ENCODE results near the gene FHAD1. TPM values are rescaled to one million over a fixed set of nuclear protein-coding genes. Genes with fewer than 3 reads are reported as not detected.
A peak's percentile ranks its signal among the peaks of the same experiment; 100 is the strongest.

FHAD1 gene
- total RNA-seq, 1 donor from 2014 or later: 0.99 TPM

DNA sequence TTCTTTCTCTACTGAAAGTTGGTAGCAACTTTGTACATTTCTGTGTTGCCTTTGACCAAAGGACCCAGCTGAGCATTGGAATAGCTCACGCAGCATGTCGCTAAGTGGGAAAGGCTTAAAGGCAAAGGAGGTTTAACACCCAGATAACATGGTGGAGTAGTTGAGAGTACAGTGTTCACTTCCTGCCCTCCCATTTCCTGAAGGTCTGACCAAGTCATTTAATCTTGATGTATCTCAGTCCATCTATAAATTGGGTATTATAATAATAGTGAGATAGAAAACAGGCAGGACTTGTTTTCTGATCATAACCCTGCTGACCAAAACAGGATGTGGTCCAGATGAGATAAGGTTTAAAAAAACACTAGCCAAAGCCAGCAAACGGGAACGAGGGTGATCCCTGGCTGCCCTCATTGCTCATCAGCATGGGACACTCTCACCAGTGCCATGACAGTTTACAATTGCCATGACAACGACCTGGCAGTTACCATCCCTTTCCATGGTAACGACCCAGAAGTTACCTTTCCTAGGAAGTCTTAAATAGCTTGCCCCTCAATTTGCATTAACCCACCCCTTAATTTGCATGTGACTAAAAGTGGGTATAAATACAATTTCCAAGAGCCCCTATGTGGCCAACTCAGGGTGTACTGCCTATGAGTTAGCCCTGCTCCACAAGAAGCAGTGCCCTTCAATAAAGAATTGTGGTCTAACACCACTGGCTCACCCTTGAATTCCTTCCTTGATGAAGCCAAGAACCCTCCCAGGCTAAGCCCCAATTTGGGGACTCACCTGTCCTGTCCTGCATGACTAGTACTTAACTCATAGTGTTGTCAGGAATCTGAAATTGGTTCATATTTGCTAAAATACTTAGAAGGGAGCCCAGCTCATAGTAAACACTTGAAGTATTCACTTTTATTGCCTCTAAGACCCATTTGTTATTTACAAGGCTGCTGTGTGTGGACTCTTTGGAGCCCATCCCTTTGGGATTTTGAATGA, 28.4 kb upstream of the FHAD1 start:
- peak; percentile 19 for DNase-seq (ENCODE audit: low read depth)

DNA sequence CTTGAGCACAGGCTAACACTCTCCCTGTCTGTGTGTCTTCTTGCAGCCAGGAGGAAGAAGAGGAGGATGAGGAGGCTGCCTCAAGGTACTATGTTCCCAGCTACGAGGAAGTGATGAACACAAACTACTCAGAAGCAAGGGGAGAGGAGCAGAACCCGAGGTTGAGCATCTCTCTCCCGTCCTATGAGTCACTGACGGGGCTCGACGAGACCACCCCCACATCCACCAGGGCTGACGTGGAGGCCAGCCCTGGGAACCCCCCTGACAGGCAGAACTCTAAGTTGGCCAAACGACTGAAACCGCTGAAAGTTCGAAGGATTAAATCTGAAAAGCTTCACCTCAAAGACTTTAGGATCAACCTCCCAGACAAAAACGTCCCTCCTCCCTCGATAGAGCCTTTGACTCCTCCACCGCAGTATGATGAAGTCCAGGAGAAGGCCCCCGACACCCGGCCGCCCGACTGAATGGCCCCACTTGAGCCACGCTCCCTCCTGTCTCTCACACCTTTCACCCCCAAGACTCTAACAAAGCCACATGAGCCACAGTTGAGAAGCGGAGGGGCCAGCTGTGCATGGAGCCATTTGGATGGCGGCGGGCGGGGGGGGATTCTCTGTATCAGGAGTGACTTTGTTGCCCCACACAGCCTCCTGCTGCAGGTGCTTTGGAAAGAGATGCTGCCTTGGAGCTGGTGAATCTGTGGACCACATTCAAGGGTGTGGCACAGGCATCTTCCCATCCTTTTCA, 27.6 kb upstream of the FHAD1 start:
- no peak for DNase-seq (ENCODE audit: low read depth)

DNA sequence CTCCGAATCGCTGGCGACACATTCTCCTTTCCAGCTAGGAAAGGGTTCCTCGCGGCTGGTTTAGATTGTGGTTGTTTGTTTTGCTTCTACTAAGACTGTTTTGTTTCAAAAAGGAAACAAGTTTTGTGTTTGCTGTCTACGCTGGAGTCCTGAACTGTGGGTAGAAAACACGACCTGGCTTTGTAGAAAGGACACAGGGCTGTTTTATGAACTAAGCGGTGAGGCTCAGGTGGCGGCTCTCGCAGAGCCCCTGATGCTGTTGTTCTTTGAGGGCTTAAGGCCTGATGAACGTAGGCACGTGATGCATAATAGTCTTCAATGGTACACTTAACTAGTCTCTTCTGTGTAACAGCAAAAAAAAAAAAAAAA, 27.0 kb upstream of the FHAD1 start:
- no peak for DNase-seq (ENCODE audit: low read depth)

DNA sequence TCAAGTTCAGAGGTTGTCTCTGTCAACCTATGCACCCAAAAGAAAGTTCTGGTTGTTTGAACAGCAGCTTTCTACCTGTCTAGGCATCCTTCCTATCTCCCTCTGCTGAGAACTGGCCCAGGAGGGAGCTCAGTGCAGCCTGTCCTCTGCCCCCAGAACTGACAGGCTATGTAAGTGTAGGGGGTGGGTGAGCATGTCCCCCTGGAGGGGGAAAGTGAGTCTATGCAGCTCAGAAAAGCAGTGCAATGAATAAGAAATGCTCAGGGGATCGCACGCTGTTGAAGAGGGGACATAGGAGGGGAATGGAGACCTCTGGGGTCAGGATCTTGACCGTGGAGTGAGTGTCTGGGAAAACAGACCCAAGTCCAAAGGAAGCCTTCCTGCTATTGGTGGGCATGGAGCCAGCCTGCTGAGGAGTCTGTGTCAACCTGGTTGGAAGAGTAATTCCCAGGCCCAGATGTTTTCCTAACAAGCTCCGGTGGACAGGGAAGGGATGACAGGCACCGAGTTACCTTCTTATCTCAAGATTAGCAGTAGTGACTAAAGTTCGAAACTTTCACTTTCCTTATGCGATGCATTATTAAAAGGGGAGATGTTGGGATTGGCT, 26.1 kb upstream of the FHAD1 start:
- DNase-seq (ENCODE audit: low read depth): no peak

DNA sequence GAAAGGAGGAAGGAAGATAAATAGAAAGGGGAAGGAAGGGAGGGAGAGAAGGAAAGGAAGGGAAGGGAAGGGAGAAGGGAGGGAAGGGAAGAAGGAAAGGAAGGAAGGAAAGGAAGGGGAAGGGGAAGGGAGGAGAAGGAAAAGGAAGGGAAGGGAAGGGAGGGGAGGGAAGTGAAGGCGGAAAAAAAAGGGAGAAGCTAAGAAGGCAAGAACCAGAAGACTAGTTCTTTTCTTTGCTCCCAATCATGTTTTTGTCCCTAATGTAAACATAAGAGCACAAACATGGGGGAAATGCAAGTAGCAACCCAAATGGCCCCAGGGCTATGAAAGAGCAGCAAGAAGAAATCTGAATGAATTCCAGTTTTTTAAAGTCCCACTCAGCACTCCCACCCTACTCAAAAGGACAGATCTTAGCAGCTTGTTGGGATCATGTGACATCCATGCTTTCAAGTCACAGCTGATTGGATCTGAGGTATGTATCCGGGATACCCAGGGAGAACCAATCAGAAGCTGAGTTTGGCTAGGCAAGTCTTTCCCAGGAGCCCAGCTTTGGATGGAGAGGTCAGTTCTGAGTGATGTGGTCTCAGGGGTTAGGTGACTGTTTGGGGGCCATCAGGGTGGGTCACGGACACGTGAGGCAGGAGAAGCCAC, 24.2 kb upstream of the FHAD1 start:
- DNase-seq (ENCODE audit: low read depth): no peak

DNA sequence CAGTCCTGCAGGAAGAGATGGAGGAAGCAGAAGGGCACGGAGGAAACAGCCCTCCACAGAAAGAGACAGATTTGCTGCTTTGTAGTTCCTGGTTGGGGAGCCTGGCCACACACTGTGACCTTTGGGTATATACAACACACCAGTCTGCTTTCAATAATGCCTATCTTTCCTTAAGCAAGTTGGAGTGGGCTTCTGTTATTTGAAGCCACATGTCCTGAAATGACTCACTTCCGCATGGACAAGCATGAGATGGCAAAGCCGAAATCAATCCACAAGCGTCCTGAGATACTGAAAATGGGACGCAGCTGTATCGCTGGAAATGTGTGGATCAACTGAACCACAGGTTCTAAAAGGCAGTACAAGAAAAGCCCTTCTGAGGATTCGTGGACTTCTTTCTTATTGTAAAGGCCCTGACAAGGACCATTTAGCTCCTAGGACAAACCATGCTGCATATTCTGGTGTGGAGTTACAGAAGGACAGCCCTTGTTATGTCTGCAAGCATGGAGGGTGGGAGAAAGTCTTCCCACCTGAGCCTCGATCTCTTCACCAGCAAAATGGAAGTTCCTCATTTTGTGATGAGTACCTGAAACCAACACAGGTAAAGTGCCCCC, 22.7 kb upstream of the FHAD1 start:
- DNase-seq (ENCODE audit: low read depth): no peak

DNA sequence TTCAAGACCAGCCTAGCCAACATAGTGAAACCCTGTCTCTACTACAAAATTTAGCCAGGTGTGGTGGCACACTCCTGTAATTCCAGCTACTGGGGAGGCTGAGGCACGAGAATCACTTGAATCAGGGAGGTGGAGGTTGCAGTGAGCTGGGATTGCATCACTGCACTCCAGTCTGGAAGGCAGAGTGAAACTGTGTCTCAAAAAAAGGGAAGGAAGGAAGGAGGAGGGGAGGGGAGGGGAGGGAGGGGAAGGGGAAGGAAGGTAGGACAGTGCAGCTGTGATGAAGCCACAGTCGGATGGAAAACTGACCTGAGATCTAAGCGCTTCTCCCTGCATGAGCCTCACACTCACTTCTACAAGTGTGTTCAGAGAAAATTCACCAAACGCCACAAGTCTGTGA, 22.0 kb upstream of the FHAD1 start:
- no peak for DNase-seq (ENCODE audit: low read depth)

DNA sequence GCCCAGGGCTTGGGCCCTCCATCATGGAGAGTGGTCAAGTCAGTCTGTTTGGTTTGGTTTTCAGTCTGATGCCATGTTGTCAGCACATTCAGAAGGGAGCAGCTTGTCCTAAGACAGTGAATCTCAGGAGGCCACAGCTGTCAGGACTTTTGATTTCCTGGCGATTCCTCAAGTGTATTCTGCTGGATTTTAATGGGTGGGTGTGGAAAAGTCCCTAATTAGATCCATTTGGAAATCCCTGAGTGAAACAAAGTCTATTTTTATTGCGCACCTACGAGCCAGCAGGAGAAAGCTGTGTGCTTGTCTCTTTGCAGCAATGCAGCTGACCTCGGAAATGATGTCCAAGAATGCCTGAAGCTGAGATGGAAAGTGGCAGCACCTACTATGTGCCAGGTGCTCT, 21.6 kb upstream of the FHAD1 start:
- no peak for DNase-seq (ENCODE audit: low read depth)

DNA sequence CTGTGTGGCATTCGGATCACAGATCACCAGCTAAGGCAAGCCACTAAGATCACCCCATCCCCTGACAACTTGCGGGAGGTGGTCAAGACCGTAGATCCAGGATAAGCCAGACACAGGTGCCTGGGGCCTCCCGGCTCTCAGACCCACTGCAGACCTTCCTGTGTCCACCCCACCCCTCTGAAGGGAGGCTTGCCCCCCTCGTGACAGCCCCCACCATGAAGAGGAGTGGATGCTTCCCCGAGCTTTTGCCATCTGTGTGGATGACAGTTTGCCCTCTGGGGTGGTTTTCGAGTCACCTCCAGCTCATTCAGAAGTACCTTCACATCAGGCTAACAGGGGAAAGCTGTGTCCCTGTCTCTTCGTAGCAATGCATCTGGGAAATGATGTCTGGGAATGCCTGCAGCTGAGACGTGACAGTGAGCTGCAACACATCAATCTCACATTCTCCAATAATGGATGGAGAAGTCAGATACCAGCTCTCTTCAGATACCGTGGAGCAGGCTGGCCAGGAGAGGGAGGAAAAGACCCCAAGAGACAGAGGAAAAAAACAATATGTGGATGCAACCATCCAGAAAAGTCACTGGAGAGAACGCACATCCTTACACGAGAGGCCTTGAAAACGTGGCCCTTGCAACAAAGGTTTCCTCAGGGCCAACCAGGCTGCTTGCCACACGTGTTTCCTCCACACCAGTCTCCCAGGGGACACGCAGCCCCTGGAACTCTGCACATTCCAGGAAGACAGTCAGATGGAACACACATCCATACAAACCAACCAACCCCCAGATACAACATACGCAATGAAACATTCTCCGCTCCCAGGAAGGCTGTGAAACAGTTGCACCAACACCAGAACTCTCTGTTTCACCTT, 20.4 kb upstream of the FHAD1 start:
- DNase-seq (ENCODE audit: low read depth): no peak

DNA sequence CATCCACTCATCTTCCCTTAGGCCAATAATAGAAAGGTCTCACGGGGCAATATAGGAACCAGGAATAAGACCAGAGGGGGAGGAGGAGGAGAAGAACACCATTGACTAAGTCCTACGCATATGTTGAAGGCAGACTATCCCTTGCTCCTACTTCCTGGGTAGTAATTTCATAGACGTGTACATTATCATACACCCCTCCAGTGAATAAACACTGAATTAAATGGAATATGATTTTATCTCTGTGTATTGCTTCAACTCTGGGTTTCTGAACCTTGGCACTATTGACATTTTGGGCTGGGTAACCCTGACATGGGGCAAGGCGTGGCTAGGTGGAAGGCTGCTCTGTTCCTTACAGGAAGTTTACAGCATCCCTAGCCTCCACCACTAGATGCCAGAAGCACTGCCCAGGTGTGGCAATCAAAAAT, 17.3 kb upstream of the FHAD1 start:
- no peak for DNase-seq (ENCODE audit: low read depth)

DNA sequence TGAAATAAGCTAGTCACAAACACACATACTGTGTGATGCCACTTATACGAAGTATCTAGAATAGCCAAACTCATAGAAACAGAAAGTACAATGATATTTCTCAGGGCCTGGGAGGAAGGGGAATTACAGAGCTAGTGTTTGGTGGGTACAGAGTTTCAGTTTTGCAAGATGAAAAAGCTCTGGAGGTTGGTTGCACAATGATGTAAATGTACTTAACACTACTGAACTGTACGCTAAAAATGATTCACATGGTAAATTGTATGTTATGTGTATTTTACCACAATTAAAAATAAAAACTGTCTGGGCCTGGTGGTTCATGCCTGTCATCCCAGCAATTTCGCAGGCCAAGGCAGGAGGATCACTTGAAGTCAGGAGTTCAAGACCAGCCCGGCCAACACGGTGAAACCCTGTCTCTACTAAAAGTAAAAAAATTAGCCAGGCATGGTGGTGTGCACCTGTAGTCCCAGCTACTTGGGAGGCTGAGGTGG, 15.3 kb upstream of the FHAD1 start:
- no peak for DNase-seq (ENCODE audit: low read depth)

DNA sequence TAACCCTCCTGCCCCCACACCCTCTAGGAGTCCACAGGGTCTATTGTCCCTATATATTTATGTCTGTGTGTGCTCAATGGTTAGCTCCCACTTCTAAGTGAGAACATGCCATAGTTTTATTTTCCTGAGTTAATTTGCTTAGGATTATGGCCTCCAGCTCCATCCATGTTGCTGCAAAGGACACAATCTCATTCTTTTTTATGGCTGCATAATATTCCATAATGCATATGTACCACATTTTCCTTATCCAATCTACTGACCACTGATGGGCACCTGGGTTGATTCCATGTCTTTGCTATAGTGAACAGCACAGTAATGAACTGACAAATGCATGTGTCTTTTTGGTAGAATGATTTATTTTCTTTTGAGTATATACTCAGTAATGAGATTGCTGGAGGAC, 13.3 kb upstream of the FHAD1 start:
- DNase-seq (ENCODE audit: low read depth): no peak

DNA sequence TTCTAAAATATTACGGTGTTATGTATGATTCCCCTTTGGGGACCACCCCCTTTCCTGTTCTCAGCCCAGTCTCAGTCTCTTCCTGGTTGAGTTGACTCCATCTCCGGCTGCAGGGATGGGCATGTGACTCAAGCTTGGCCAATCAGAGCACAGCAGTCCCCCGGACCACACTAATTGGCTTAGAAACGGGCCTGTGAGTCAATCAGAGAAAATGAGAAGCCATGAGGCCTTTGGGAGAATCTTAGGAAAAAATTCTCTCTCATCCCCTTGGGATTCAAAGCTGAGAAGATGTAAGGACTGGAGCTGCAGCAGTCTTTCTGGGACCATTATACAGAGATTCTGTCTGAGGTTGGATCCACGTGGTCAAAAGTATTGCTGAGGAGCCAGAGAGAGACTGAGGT, 10.7 kb upstream of the FHAD1 start:
- DNase-seq (ENCODE audit: low read depth): no peak

DNA sequence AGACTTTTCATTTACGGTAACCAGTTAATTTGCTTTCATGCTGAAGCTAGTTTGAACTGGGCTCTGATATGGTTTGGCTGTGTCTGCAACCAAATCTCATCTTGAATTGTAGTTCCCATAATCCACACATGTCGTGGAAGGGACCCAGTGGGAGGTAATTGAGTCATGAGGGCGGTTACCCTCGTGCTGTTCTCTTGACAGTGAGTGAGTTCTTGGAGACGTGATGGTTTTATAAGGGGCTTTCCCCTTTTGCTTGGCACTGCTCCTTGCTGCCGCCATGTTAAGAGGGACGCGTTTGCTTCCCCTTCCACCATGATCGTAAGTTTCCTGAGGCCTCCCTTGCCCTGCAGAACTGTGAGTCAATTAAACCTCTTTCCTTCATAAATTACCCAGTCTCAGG, 10.3 kb upstream of the FHAD1 start:
- no peak for DNase-seq (ENCODE audit: low read depth)

DNA sequence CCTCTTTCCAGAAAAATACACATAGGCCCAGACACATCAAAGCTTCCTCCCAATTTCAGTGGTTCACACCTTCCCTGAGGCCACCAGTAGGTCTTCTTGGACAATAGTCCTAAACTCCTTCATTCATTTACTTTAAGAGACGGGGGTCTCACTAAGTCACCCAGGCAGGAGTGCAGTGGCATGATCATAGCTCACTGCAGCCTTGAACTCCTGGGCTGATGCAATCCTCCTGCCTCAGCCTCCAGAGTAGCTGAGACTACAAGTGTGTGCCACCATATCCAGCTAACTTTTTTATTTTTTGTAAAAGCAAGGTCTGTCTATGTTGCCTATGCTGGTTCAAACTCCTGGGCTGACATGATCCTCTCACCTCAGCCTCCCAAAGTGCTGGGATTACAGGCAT, 8.2 kb upstream of the FHAD1 start:
- DNase-seq (ENCODE audit: low read depth): no peak

DNA sequence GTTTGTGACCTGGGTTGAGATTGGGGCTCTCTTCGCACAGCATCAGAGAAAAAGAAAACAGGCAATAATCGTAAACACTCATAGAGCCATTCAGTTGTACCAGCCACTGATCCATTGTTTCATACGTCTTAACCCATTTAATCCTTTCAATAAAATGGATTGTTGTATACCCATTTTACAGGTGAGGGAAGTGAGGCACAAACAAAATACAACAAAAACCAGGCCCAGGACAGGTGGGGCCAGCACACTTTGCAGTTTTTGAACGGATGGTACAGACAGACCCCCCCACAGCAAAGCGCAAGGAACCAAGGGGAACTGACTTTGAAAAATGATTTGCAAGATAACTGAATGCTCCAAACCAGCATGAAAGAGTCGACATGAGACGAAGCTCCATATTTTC, 4.3 kb upstream of the FHAD1 start:
- no peak for DNase-seq (ENCODE audit: low read depth)

DNA sequence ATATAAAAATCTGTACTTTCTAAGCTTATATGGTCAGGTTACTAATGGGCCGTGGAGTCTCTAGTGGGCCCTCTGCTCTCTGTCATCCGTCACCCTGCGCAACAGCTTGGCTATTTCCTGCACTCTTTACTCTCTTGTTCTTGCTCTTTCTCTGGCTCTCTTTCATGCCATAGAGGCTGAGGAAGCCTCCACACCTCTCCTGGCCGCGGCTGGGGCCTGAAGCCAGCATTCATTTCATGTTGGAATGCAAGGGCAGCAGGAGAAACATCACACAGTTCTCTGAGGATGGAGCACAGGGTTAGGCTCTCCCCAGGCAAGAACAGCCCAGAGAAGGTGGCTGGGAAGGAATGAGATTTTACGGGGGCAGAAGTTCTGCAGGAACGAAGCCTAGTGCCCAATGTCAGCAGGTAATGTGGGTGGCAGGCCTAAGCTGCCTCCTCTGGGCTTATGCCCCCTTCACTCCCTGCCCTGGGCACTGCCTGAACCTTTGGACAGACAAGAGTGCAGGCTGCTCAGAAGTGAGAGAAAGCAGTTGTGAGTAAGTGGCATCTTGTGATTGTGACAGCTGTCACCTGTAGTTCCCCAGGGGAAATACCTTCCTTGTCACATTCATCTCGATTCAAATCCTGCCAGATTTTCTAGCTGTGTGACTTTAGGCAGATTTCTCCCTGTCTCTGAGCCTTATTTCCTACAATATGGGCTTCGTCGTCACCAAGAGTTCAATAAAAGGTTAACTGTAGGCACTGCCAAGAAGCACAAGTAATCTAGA, 3.6 kb upstream of the FHAD1 start:
- DNase-seq (ENCODE audit: low read depth): no peak

DNA sequence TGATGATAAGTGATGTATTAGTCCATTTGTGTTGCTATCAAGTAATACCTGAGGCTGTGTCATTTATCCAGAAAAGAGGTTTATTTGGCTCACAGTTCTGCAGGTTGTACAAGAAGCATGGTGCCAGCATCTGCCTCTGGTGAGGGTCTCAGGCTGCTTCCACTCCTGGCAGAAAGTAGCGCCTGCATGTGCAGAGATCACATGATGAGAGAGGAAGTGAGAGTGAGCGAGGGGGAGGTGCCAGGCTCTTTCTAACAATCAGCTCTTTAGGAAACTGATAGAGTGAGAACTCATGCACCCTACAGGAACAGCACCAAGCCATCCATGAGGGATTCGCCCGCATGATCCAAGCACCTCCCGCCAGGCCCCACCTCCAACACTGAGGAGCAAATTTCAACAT, 2.2 kb upstream of the FHAD1 start:
- DNase-seq (ENCODE audit: low read depth): no peak
